Natural killer cell (primary cell): Measurements from ENCODE around the gene PIH1D1. TPM values are rescaled to one million over a fixed set of nuclear protein-coding genes. Genes with fewer than 3 reads are reported as not detected.
A peak's percentile ranks its signal among the peaks of the same experiment; 100 is the strongest.

ENCODE experiments used
- ATAC-seq, 3 donors: fragments of 150-1000 bp in 2 of 3; fragments of 200-7000 bp in 1 of 3; cut with Tn5 transposase; 1 replicate in 1 of 3; 2 replicates in 2 of 3; pipeline ENCODE4 v1.10.0; 2021; ENCODE audit warnings: mild to moderate bottlenecking in 2 of 3, moderate library complexity in 2 of 3
- DNase-seq, 2 donors: peaks; one replicate each; pipeline versions ENCODE4 v3.0.0 to v3.0.0-alpha.2; 2013 to 2021; ENCODE audit warnings: mixed read lengths in 1 of 2
- H3K27ac ChIP-seq: one replicate; pipeline ENCODE4 v1.5.1; 2013; ENCODE audit warnings: mild to moderate bottlenecking, low read length
- H3K27me3 ChIP-seq: one replicate; pipeline ENCODE4 v1.6.1; 2013; ENCODE audit warnings: low read length; ENCODE audit not compliant: control insufficient read depth, insufficient read depth
- H3K36me3 ChIP-seq: one replicate; pipeline ENCODE4 v1.6.1; 2013; ENCODE audit warnings: low read length; ENCODE audit not compliant: control insufficient read depth, insufficient read depth
- H3K4me1 ChIP-seq: one replicate; pipeline ENCODE4 v1.6.1; 2013; ENCODE audit warnings: low read length; ENCODE audit not compliant: control insufficient read depth, insufficient read depth
- H3K4me3 ChIP-seq: one replicate; pipeline ENCODE4 v1.5.1; 2013; ENCODE audit warnings: low read length
- H3K9me3 ChIP-seq: one replicate; pipeline ENCODE4 v1.6.1; 2013; ENCODE audit warnings: low read length; ENCODE audit not compliant: control insufficient read depth, insufficient read depth
- H3K27ac Mint-ChIP-seq, 2 donors: one replicate each; pipeline ENCODE4 v1.8.0; 2022; ENCODE audit warnings: mild to moderate bottlenecking in 2 of 2, mixed read lengths in 2 of 2, moderate library complexity in 1 of 2
- H3K27me3 Mint-ChIP-seq, 2 donors: one replicate each; pipeline ENCODE4 v1.8.0; 2022; ENCODE audit warnings: low read depth in 2 of 2, mixed read lengths in 2 of 2
- H3K36me3 Mint-ChIP-seq: one replicate; pipeline ENCODE4 v1.8.0; 2022; ENCODE audit warnings: mixed read lengths
- H3K4me1 Mint-ChIP-seq, 2 donors: one replicate each; pipeline ENCODE4 v1.8.0; 2022; ENCODE audit warnings: mixed read lengths in 2 of 2
- H3K4me3 Mint-ChIP-seq: one replicate; pipeline ENCODE4 v1.8.0; 2022; ENCODE audit warnings: mild to moderate bottlenecking, moderate library complexity, mixed read lengths
- H3K9me3 Mint-ChIP-seq, 2 donors: one replicate each; pipeline ENCODE4 v1.8.0; 2022; ENCODE audit warnings: mixed read lengths in 2 of 2
- CTCF ChIP-seq: fragments of 200-600 bp; IDR thresholded peaks from one replicate; pipeline ENCODE4 v1.8.0; 2022; ENCODE audit warnings: antibody characterized with exemption
- WGBS: methylation state at CpG from one replicate; pipeline ENCODE4 v1.1.7; 2013; ENCODE audit warnings: missing lambda C conversion rate; ENCODE audit not compliant: insufficient coverage; 5-methylcytosine and 5-hydroxymethylcytosine counted together
- intact Hi-C: fragments of 100-400 bp; cut with micrococcal nuclease; formaldehyde crosslinking; loops from one replicate; pipeline ENCODE4 v1.14.2; 2022
- total RNA-seq, 4 donors: library from RNA; stranded (reverse); fragments of 120-200 nt in 1 of 4; gene quantifications; one replicate each; pipeline versions ENCODE4 v1.2.3 to v1.2.4, GENCODE V29; 2013 to 2022

PIH1D1 gene
- total RNA-seq, 3 donors from 2014 or later (not counting 1 experiment from before 2014, with no cell fraction given) = 112 to 149 (median 138) TPM

GRCh38 chr19:49490287-49491029, 38.8 kb upstream of the PIH1D1 start:
- H3K27ac Mint-ChIP-seq = peak overlapping the region in 1 of 2 donors; percentile 59
- Histone ChIP-seq H3K27ac (peak overlapping the region; percentile 25), H3K36me3 (peaks cover 48% of the 10 kb centered on the region), H3K4me1 (peaks cover 67% of the 10 kb centered on the region), H3K9me3 (no peaks in the 10 kb centered on the region), H3K27me3 (no peaks in the 10 kb centered on the region), H3K4me3 (no peak overlapping the region)
- WGBS = 83% methylated on average over 27 of the region's 27 CpGs
- TF ChIP-seq CTCF = no peak
- no peaks in the 10 kb centered on the region for H3K9me3 Mint-ChIP-seq
- H3K36me3 Mint-ChIP-seq = peaks cover 8% of the 10 kb centered on the region
- peaks cover 31 to 37% of the 10 kb centered on the region in 2 donors for H3K4me1 Mint-ChIP-seq
- H3K4me3 Mint-ChIP-seq = peak overlapping the region; percentile 35
- no peaks in the 10 kb centered on the region for H3K27me3 Mint-ChIP-seq
- ATAC-seq (no peak), DNase-seq (peak in 1 of 2 donors; percentile 44)
- intact Hi-C loops = no loop called here

DNA sequence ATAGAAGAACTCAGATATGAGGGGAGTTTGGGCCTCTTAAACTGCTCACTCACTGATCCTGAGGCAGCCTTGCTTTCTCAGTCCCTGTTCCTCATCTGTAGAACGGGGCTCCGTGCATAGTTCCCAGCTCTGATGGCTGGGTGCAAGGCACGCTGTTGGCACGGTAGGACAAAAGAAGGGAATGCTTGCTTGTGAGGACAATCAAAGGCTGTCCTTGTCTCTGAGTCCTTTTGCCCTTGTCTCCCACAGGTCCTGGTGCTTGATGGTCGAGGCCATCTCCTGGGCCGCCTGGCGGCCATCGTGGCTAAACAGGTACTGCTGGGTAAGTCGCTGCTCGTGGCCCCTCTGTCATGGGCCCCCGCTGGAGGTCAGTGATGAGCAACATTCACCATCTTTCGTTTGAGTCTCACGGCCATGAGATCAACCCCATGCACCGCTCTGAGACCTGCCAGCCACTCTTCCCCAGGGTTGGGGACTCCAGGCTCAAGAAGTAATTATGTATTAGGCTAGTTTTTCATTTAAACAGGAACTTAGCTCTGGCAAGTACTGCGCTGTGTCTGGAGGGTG, 38.1 kb upstream of the PIH1D1 start:
- DNase-seq (peak in 1 of 2 donors; percentile 73), ATAC-seq (no peak)
- intact Hi-C loops = loop anchor here (5.0 kb wide), 1 partner anchor 388 kb away; the partner anchor contains the start of genes AKT1S1 and TBC1D17
- Mint-ChIP-seq H3K27me3 (no peaks in the 10 kb centered on the region), H3K4me3 (peak overlapping the region; percentile 47), H3K4me1 (peaks cover 31 to 37% of the 10 kb centered on the region in 2 donors), H3K36me3 (peaks cover 8% of the 10 kb centered on the region), H3K9me3 (no peaks in the 10 kb centered on the region), H3K27ac (peak overlapping the region; percentile 59 to 98)
- H3K36me3 ChIP-seq = peaks cover 49% of the 10 kb centered on the region
- no peaks in the 10 kb centered on the region for H3K27me3 ChIP-seq
- H3K9me3 ChIP-seq = no peaks in the 10 kb centered on the region
- WGBS = 65% methylated on average over 15 of the region's 15 CpGs
- TF ChIP-seq CTCF = no peak
- peaks cover 59% of the 10 kb centered on the region for H3K4me1 ChIP-seq
- H3K27ac ChIP-seq = peak overlapping the region; percentile 30
- H3K4me3 ChIP-seq = no peak overlapping the region

- Histone ChIP-seq H3K36me3 (peaks cover 50% of the 10 kb centered on the region), H3K4me1 (peaks cover 53% of the 10 kb centered on the region), H3K27me3 (no peaks in the 10 kb centered on the region), H3K9me3 (no peaks in the 10 kb centered on the region), H3K27ac (peak overlapping the region; percentile 30), H3K4me3 (peak overlapping the region; percentile 93)
- no peaks in the 10 kb centered on the region for H3K9me3 Mint-ChIP-seq
- H3K4me3 Mint-ChIP-seq = peak overlapping the region; percentile 95
- intact Hi-C loops = loop anchor here (5.0 kb wide), 1 partner anchor 388 kb away; the partner anchor contains the start of genes AKT1S1 and TBC1D17
- H3K27me3 Mint-ChIP-seq = no peaks in the 10 kb centered on the region
- peak overlapping the region; percentile 92 to 98 for H3K27ac Mint-ChIP-seq
- DNase-seq = peak in 1 of 2 donors; percentile 35
- H3K36me3 Mint-ChIP-seq = peaks cover 8% of the 10 kb centered on the region
- ATAC-seq = no peak
- peaks cover 31 to 37% of the 10 kb centered on the region in 2 donors for H3K4me1 Mint-ChIP-seq
- TF ChIP-seq CTCF = no peak
- 11% methylated on average over 10 of the region's 15 CpGs for WGBS
Observed at GRCh38 chr19:49488863-49489537, 37.4 kb upstream of the PIH1D1 start.
